Mesenchymal stem cell (in vitro differentiated cells and primary cell): ENCODE results near the gene TES.
A peak's percentile ranks its signal among the peaks of the same experiment; 100 is the strongest.

Experiments used
- DNase-seq: peaks from one replicate; pipeline ENCODE4 v3.0.0-alpha.2; 2013
- H2AFZ ChIP-seq: one replicate; pipeline ENCODE4 v1.6.1; 2013; ENCODE audit warnings: low read depth, mild to moderate bottlenecking, control low read depth, inconsistent platforms, low read length, moderate library complexity
- H2AK5ac ChIP-seq: 2 replicates; pipeline ENCODE4 v1.6.1; 2013; ENCODE audit warnings: low read length, moderate library complexity, mild to moderate bottlenecking, inconsistent platforms; ENCODE audit not compliant: severe bottlenecking
- H2BK120ac ChIP-seq: one replicate; pipeline ENCODE4 v1.6.1; 2013; ENCODE audit warnings: low read depth, mild to moderate bottlenecking, inconsistent platforms, low read length, moderate library complexity
- H2BK12ac ChIP-seq, 2 experiments: one replicate each; pipeline ENCODE4 v1.6.1; 2013; ENCODE audit warnings: inconsistent platforms in 2 of 2, low read length in 2 of 2, mild to moderate bottlenecking in 2 of 2, moderate library complexity in 2 of 2, control low read depth in 1 of 2
- H2BK15ac ChIP-seq: one replicate; pipeline ENCODE4 v1.6.1; 2013; ENCODE audit warnings: mild to moderate bottlenecking, low read depth, inconsistent platforms; ENCODE audit not compliant: poor library complexity, severe bottlenecking
- H2BK5ac ChIP-seq: 2 replicates; pipeline ENCODE4 v1.6.1; 2013; ENCODE audit warnings: low read depth, mild to moderate bottlenecking, low read length, control low read depth, inconsistent platforms; ENCODE audit not compliant: poor library complexity, severe bottlenecking
- H3K14ac ChIP-seq, 2 experiments: one replicate each; pipeline ENCODE4 v1.6.1; 2013; ENCODE audit warnings: inconsistent platforms in 2 of 2, low read length in 2 of 2, control low read depth in 1 of 2, mild to moderate bottlenecking in 1 of 2, moderate library complexity in 1 of 2
- H3K18ac ChIP-seq, 2 experiments: one replicate each; pipeline ENCODE4 v1.6.1; 2013; ENCODE audit warnings: inconsistent platforms in 2 of 2, low read length in 2 of 2, control low read depth in 1 of 2, low read depth in 1 of 2, mild to moderate bottlenecking in 1 of 2
- H3K23ac ChIP-seq, 2 experiments: one replicate each; pipeline ENCODE4 v1.6.1; 2013; ENCODE audit warnings: inconsistent platforms in 2 of 2, low read length in 2 of 2, mild to moderate bottlenecking in 2 of 2, moderate library complexity in 2 of 2, control low read depth in 1 of 2
- H3K27ac ChIP-seq: 2 replicates; pipeline ENCODE4 v1.5.1; 2013; ENCODE audit warnings: mild to moderate bottlenecking, moderate library complexity, low read length, control low read depth, inconsistent platforms; ENCODE audit not compliant: poor library complexity, severe bottlenecking
- H3K27me3 ChIP-seq, 2 experiments: 2 replicates each; pipeline versions ENCODE4 v1.6.1 to v1.7.0; 2013; ENCODE audit warnings: low read length in 2 of 2, mild to moderate bottlenecking in 2 of 2, moderate library complexity in 2 of 2, control low read depth in 1 of 2, inconsistent platforms in 1 of 2; ENCODE audit not compliant: control insufficient read depth in 1 of 2, insufficient read depth in 1 of 2
- H3K36me3 ChIP-seq, 2 experiments: 2 replicates each; pipeline versions ENCODE4 v1.6.1 to v1.7.0; 2013; ENCODE audit warnings: low read length in 2 of 2, control low read depth in 1 of 2, inconsistent platforms in 1 of 2, low read depth in 1 of 2, mild to moderate bottlenecking in 1 of 2; ENCODE audit not compliant: insufficient read depth in 2 of 2, control insufficient read depth in 1 of 2
- H3K4ac ChIP-seq, 2 experiments: one replicate each; pipeline ENCODE4 v1.6.1; 2013; ENCODE audit warnings: inconsistent platforms in 2 of 2, low read length in 2 of 2, mild to moderate bottlenecking in 2 of 2, moderate library complexity in 2 of 2, control low read depth in 1 of 2, low read depth in 1 of 2
- H3K4me1 ChIP-seq: 2 replicates; pipeline ENCODE4 v1.6.1; 2013; ENCODE audit warnings: low read depth, low read length, control low read depth; ENCODE audit not compliant: control insufficient read depth, insufficient read depth
- H3K4me2 ChIP-seq: 2 replicates; pipeline ENCODE4 v1.6.1; 2013; ENCODE audit warnings: low read length, mild to moderate bottlenecking, inconsistent platforms; ENCODE audit not compliant: poor library complexity, severe bottlenecking
- H3K4me3 ChIP-seq, 2 experiments: 2 replicates each; pipeline versions ENCODE4 v1.5.1 to v1.7.0; 2013; ENCODE audit warnings: low read length in 2 of 2, mild to moderate bottlenecking in 2 of 2, control low read depth in 1 of 2, low read depth in 1 of 2; ENCODE audit not compliant: insufficient read depth in 1 of 2
- H3K79me1 ChIP-seq: replicated peaks from 2 replicates; pipeline ENCODE4 v1.6.1; 2013; ENCODE audit warnings: mild to moderate bottlenecking, control low read depth, low read length, inconsistent platforms; ENCODE audit not compliant: poor library complexity, severe bottlenecking
- H3K9ac ChIP-seq: 2 replicates; pipeline ENCODE4 v1.7.0; 2013; ENCODE audit warnings: mild to moderate bottlenecking, low read length, moderate library complexity
- H3K9me3 ChIP-seq: 2 replicates; pipeline ENCODE4 v1.7.0; 2013; ENCODE audit warnings: mild to moderate bottlenecking, low read length; ENCODE audit not compliant: control insufficient read depth
- H4K8ac ChIP-seq: one replicate; pipeline ENCODE4 v1.6.1; 2013; ENCODE audit warnings: inconsistent platforms, mild to moderate bottlenecking, low read length, moderate library complexity
- H4K91ac ChIP-seq: one replicate; pipeline ENCODE4 v1.6.1; 2013; ENCODE audit warnings: mild to moderate bottlenecking, low read length, inconsistent platforms
- WGBS: methylation state at CpG from one replicate; pipeline ENCODE4 v1.1.7; 2013; ENCODE audit warnings: mixed read lengths; 5-methylcytosine and 5-hydroxymethylcytosine counted together

The TES gene

DNA sequence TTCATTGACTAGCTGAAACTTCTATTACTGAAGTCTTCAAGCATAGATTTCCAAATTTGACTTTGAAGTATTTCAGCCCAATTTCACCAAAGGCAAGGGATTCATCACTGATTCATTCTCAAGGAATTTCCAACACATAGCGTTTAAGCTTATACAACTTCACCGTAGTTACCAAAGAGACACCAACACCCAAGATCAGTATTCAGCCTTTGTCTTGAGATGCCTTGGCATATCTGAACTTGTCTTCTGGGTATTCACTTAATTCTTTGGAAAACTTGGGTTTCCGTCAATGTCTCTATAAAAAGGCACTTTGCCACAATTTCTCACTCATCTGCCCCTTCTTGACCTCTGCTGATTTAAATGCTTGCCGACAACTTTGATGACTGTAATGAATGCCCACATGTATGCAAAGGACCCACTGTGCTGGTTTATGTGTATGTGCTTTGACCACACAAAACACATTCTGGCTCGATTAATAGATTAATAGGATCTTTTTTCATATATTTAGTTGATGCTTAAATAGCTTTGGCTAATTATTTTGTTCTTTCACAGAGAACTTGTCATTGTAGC, 49.6 kb downstream of the TES start:
- H3K9me3 ChIP-seq, result no peaks in the 10 kb centered on the region
- DNase-seq, result peak; percentile 59

GRCh38 chr7:116261904-116262303, 51.6 kb downstream of the TES start:
- H3K27me3 ChIP-seq, result no peaks in the 10 kb centered on the region
- WGBS, result 94% methylated on average over 3 of the region's 3 CpGs
- no peak overlapping the region for H3K4me3 ChIP-seq
- no peak overlapping the region for H3K14ac ChIP-seq
- H3K79me1 ChIP-seq, result peaks cover 1% of the 10 kb centered on the region
- H4K8ac ChIP-seq, result no peak overlapping the region
- H3K4ac ChIP-seq, result no peak overlapping the region
- no peak overlapping the region for H2BK12ac ChIP-seq
- no peak for DNase-seq
- no peaks in the 10 kb centered on the region for H3K36me3 ChIP-seq
- no peak overlapping the region for H2BK15ac ChIP-seq
- H3K9ac ChIP-seq, result no peak overlapping the region
- H2BK5ac ChIP-seq, result no peak overlapping the region
- no peak overlapping the region for H3K27ac ChIP-seq
- no peak overlapping the region for H2AFZ ChIP-seq
- no peaks in the 10 kb centered on the region for H3K9me3 ChIP-seq
- no peak overlapping the region for H2BK120ac ChIP-seq
- no peaks in the 10 kb centered on the region for H3K4me1 ChIP-seq
- H2AK5ac ChIP-seq, result no peak overlapping the region
- no peak overlapping the region for H4K91ac ChIP-seq
- no peak overlapping the region for H3K18ac ChIP-seq
- no peak overlapping the region for H3K4me2 ChIP-seq
- no peak overlapping the region for H3K23ac ChIP-seq

More for the DNA sequence above, 49.6 kb downstream of the TES start:
- Histone ChIP-seq H4K8ac (no peak overlapping the region), H3K4me3 (no peak overlapping the region), H2BK15ac (no peak overlapping the region), H3K14ac (no peak overlapping the region), H3K79me1 (peaks cover 3% of the 10 kb centered on the region), H3K27ac (peak overlapping the region; percentile 39), H3K4ac (no peak overlapping the region), H3K18ac (no peak overlapping the region), H4K91ac (no peak overlapping the region), H2AK5ac (peak overlapping the region; percentile 79), H2AFZ (no peak overlapping the region), H3K36me3 (no peaks in the 10 kb centered on the region), H3K4me1 (no peaks in the 10 kb centered on the region), H2BK12ac (no peak overlapping the region), H2BK120ac (peak overlapping the region; percentile 27), H3K27me3 (no peaks in the 10 kb centered on the region), H2BK5ac (peak overlapping the region; percentile 74), H3K9ac (no peak overlapping the region), H3K4me2 (no peak overlapping the region), H3K23ac (no peak overlapping the region)
- WGBS, result 18% methylated on average over 4 of the region's 5 CpGs

- peaks cover 5% of the 10 kb centered on the region for H3K4me1 ChIP-seq
- no peak overlapping the region for H2AFZ ChIP-seq
- DNase-seq, result no peak
- no peaks in the 10 kb centered on the region for H3K27me3 ChIP-seq
- no peak overlapping the region for H2BK5ac ChIP-seq
- H3K18ac ChIP-seq, result no peak overlapping the region
- no peak overlapping the region for H4K8ac ChIP-seq
- no peak overlapping the region for H4K91ac ChIP-seq
- H3K14ac ChIP-seq, result no peak overlapping the region
- H3K9me3 ChIP-seq, result no peaks in the 10 kb centered on the region
- WGBS, result 54% methylated on average over 2 of the region's 3 CpGs
- no peaks in the 10 kb centered on the region for H3K36me3 ChIP-seq
- no peak overlapping the region for H3K4me3 ChIP-seq
- H3K79me1 ChIP-seq, result peaks cover 4% of the 10 kb centered on the region
- no peak overlapping the region for H3K23ac ChIP-seq
- no peak overlapping the region for H2BK120ac ChIP-seq
- no peak overlapping the region for H2AK5ac ChIP-seq
- H2BK15ac ChIP-seq, result no peak overlapping the region
- H2BK12ac ChIP-seq, result no peak overlapping the region
- no peak overlapping the region for H3K9ac ChIP-seq
- peak overlapping the region in 1 of 2 experiments; percentile 37 for H3K4ac ChIP-seq
- H3K4me2 ChIP-seq, result no peak overlapping the region
- H3K27ac ChIP-seq, result no peak overlapping the region
These were observed 55.5 kb downstream of the TES start for GRCh38 chr7:116265881-116266280.

- Histone ChIP-seq H3K36me3 (no peaks in the 10 kb centered on the region), H4K8ac (no peak overlapping the region), H3K23ac (no peak overlapping the region), H3K9me3 (no peaks in the 10 kb centered on the region), H2BK5ac (no peak overlapping the region), H4K91ac (no peak overlapping the region), H2BK15ac (no peak overlapping the region), H3K4me2 (no peak overlapping the region), H3K4ac (no peak overlapping the region), H3K4me3 (no peak overlapping the region), H2BK12ac (no peak overlapping the region), H3K9ac (no peak overlapping the region), H2BK120ac (no peak overlapping the region), H3K14ac (no peak overlapping the region), H2AFZ (no peak overlapping the region), H2AK5ac (no peak overlapping the region), H3K4me1 (peaks cover 5% of the 10 kb centered on the region), H3K18ac (no peak overlapping the region), H3K27me3 (no peaks in the 10 kb centered on the region), H3K27ac (peak overlapping the region; percentile 47), H3K79me1 (peaks cover 4% of the 10 kb centered on the region)
- WGBS, result 6% methylated on average over 2 of the region's 4 CpGs
- DNase-seq, result peak; percentile 32
These were observed 59.1 kb downstream of the TES start for GRCh38 chr7:116269466-116269865.
